ENCODE data around the gene LIPG.
"Not testable (repeated sequence)": the region's sequence is repeated elsewhere in the genome, so short reads cannot be mapped to it uniquely, and the experiment has no call there.

LIPG gene

DNA sequence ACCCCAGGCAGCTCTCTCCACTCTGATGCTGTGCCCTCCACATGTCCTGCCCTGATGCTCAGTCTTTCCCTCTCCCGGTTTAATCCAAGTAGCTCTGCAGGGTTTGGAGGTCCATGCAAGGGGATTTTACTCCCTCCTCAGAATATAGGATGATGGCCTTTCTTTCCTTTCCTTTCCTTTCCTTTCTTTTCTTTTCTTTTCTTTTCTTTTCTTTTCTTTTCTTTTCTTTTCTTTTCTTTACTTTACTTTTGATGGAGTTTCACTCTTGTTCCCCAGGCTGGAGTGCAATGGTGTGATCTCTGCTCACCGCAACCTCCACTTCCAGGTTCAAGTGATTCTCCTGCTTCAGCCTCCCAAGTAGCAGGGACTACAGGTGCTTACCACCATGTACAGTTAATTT lies 17.7 kb downstream of the LIPG start:
- not testable (repeated sequence) for H3K9me3 ChIP-seq (ENCODE audit: insufficient read depth, low read depth, low read length); H3K9ac ChIP-seq (ENCODE audit: low read depth, low read length); H3K4me3 ChIP-seq (ENCODE audit: low read length); H3K27me3 ChIP-seq (ENCODE audit: insufficient read depth, low read length); H3K27ac ChIP-seq (ENCODE audit: low read length); H3K4me1 ChIP-seq (ENCODE audit: insufficient read depth, low read length)
- peaks cover 27% of the 10 kb centered on the region; the same call in 1 of the 2 replicates for H3K36me3 ChIP-seq (ENCODE audit: insufficient read depth, low read depth, low read length)

GRCh38 chr18:49580279-49580678 lies 18.4 kb downstream of the LIPG start:
- peaks cover 1% of the 10 kb centered on the region; the same call in 1 of the 2 replicates for H3K4me1 ChIP-seq (ENCODE audit: insufficient read depth, low read length)
- H3K27me3 ChIP-seq (ENCODE audit: insufficient read depth, low read length), result no peaks in the 10 kb centered on the region; the same call in 1 of the 2 replicates
- peaks cover 20% of the 10 kb centered on the region; the same call in 1 of the 2 replicates for H3K36me3 ChIP-seq (ENCODE audit: insufficient read depth, low read depth, low read length)
- no peaks in the 10 kb centered on the region for H3K9me3 ChIP-seq (ENCODE audit: insufficient read depth, low read depth, low read length)
- H3K27ac ChIP-seq (ENCODE audit: low read length), result no peak overlapping the region
- H3K4me3 ChIP-seq (ENCODE audit: low read length), result no peak overlapping the region
- H3K9ac ChIP-seq (ENCODE audit: low read depth, low read length), result no peak overlapping the region

DNA sequence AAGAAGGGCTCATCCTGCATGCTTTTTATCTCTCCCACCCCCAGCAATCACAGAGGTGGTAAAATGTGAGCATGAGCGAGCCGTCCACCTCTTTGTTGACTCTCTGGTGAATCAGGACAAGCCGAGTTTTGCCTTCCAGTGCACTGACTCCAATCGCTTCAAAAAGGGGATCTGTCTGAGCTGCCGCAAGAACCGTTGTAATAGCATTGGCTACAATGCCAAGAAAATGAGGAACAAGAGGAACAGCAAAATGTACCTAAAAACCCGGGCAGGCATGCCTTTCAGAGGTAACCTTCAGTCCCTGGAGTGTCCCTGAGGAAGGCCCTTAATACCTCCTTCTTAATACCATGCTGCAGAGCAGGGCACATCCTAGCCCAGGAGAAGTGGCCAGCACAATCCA lies 19.5 kb downstream of the LIPG start:
- no peaks in the 10 kb centered on the region; the same call in 1 of the 2 replicates for H3K27me3 ChIP-seq (ENCODE audit: insufficient read depth, low read length)
- H3K9me3 ChIP-seq (ENCODE audit: insufficient read depth, low read depth, low read length), result no peaks in the 10 kb centered on the region
- no peak overlapping the region for H3K27ac ChIP-seq (ENCODE audit: low read length)
- H3K9ac ChIP-seq (ENCODE audit: low read depth, low read length), result no peak overlapping the region
- no peak overlapping the region for H3K4me3 ChIP-seq (ENCODE audit: low read length)
- peaks cover 17% of the 10 kb centered on the region; the same call in 1 of the 2 replicates for H3K36me3 ChIP-seq (ENCODE audit: insufficient read depth, low read depth, low read length)
- H3K4me1 ChIP-seq (ENCODE audit: insufficient read depth, low read length), result peaks cover 10% of the 10 kb centered on the region; the same call in 1 of the 2 replicates

DNA sequence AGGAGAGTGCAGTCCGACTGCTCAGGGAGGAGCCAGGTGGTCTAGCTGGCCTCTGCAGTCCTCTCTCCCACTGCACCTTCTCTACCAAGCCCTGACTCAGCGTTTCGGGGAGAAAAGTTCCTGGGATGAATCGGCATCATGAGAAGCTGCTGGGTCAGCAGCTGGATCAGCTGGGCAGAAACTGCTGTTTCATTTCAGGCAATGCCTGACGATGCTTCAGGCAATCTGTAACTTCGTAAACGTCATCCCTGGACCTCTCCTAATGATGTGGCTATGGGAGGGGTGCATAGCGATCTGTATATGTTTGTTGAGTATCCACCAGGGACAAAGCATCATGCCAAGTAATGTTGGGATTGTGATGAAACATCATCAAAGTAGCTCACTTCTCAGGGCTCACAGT lies 20.7 kb downstream of the LIPG start:
- Histone ChIP-seq H3K9ac (ENCODE audit: low read depth, low read length) (no peak overlapping the region), H3K4me1 (ENCODE audit: insufficient read depth, low read length) (peaks cover 10% of the 10 kb centered on the region; the same call in 1 of the 2 replicates), H3K27ac (ENCODE audit: low read length) (no peak overlapping the region), H3K27me3 (ENCODE audit: insufficient read depth, low read length) (no peaks in the 10 kb centered on the region; the same call in 1 of the 2 replicates), H3K36me3 (ENCODE audit: insufficient read depth, low read depth, low read length) (peaks cover 22% of the 10 kb centered on the region; the same call in 1 of the 2 replicates), H3K4me3 (ENCODE audit: low read length) (no peak overlapping the region), H3K9me3 (ENCODE audit: insufficient read depth, low read depth, low read length) (no peaks in the 10 kb centered on the region)

DNA sequence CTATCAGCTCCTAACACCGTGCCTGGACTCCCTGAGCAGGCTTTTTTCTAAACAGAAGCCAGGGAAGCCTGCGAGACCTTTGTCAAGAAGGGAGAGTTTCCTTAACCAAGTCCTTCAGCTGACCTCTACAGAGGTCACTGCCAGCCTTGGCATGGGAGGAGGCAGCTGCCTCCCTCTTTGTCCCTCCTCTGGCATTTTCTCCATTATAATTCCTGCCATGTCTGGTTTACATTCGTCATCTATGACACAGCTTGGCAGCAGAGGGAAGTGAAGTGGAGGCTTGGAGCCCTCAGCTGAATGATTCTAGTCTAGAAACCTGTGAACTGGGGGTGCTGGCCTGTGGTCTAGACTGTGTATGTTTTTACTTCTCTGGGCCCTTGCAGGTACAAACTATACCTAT lies 22.5 kb downstream of the LIPG start:
- Histone ChIP-seq H3K9ac (ENCODE audit: low read depth, low read length) (no peak overlapping the region), H3K36me3 (ENCODE audit: insufficient read depth, low read depth, low read length) (peaks cover 33% of the 10 kb centered on the region; the same call in 1 of the 2 replicates), H3K27ac (ENCODE audit: low read length) (no peak overlapping the region), H3K4me3 (ENCODE audit: low read length) (no peak overlapping the region), H3K27me3 (ENCODE audit: insufficient read depth, low read length) (no peaks in the 10 kb centered on the region; the same call in 1 of the 2 replicates), H3K9me3 (ENCODE audit: insufficient read depth, low read depth, low read length) (no peaks in the 10 kb centered on the region), H3K4me1 (ENCODE audit: insufficient read depth, low read length) (peaks cover 10% of the 10 kb centered on the region; the same call in 1 of the 2 replicates)

DNA sequence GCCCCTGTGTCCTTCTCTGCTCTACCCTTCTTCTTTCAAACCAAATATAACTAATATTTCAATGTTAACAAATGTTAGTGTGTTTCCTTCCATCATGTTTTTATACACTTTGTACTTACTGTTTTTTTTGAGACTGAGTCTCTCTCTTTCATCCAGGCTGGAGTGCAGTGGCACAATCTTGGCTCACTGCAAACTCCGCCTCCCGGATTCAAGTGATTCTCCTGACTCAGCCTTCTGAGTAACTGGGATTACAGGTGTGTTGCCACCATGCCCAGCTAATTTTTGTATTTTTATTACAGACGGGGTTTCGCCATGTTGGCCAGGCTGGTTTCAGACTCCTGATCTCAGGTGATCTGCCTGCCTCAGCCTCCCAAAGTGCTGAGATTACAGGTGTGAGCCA lies 23.1 kb downstream of the LIPG start:
- H3K27me3 ChIP-seq (ENCODE audit: insufficient read depth, low read length); H3K4me1 ChIP-seq (ENCODE audit: insufficient read depth, low read length); H3K9me3 ChIP-seq (ENCODE audit: insufficient read depth, low read depth, low read length); H3K9ac ChIP-seq (ENCODE audit: low read depth, low read length); H3K4me3 ChIP-seq (ENCODE audit: low read length); H3K27ac ChIP-seq (ENCODE audit: low read length): not testable (repeated sequence)
- peaks cover 34% of the 10 kb centered on the region; the same call in 1 of the 2 replicates for H3K36me3 ChIP-seq (ENCODE audit: insufficient read depth, low read depth, low read length)

GRCh38 chr18:49585781-49586663 lies 24.2 kb downstream of the LIPG start:
- Histone ChIP-seq H3K9me3 (ENCODE audit: insufficient read depth, low read depth, low read length) (no peaks in the 10 kb centered on the region), H3K4me3 (ENCODE audit: low read length) (no peak overlapping the region), H3K36me3 (ENCODE audit: insufficient read depth, low read depth, low read length) (peaks cover 42% of the 10 kb centered on the region; the same call in 1 of the 2 replicates), H3K27me3 (ENCODE audit: insufficient read depth, low read length) (no peaks in the 10 kb centered on the region; the same call in 1 of the 2 replicates), H3K27ac (ENCODE audit: low read length) (no peak overlapping the region), H3K9ac (ENCODE audit: low read depth, low read length) (no peak overlapping the region), H3K4me1 (ENCODE audit: insufficient read depth, low read length) (peaks cover 10% of the 10 kb centered on the region; the same call in 1 of the 2 replicates)

DNA sequence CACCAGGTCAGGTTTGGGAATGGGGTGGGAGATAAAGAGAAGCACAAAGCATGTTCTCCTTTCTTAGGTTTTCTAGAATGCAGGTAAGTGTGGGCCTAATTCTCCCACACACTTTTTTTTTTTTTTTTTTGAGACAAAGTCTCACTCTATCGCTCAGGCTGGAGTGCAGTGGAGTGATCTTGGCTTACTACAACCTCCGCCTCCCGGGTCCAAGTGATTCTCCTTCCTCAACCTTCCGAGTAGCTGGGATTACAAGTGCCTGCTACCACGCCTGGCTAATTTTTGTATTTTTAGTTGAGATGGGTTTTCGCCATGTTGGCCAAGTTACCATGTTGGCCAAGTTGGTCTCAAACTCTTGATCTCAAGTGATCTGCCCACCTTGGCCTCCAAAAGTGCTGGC lies 26.3 kb downstream of the LIPG start:
- Histone ChIP-seq H3K36me3 (ENCODE audit: insufficient read depth, low read depth, low read length) (peaks cover 29% of the 10 kb centered on the region; the same call in 1 of the 2 replicates), H3K27ac (ENCODE audit: low read length) (no peak overlapping the region), H3K4me1 (ENCODE audit: insufficient read depth, low read length) (peaks cover 10% of the 10 kb centered on the region; the same call in 1 of the 2 replicates)

GRCh38 chr18:49588971-49589370 lies 27.1 kb downstream of the LIPG start:
- H3K4me1 ChIP-seq (ENCODE audit: insufficient read depth, low read length), result peaks cover 10% of the 10 kb centered on the region; the same call in 1 of the 2 replicates
- no peak overlapping the region for H3K9ac ChIP-seq (ENCODE audit: low read depth, low read length)
- no peaks in the 10 kb centered on the region for H3K9me3 ChIP-seq (ENCODE audit: insufficient read depth, low read depth, low read length)
- H3K36me3 ChIP-seq (ENCODE audit: insufficient read depth, low read depth, low read length), result peaks cover 24% of the 10 kb centered on the region; the same call in 1 of the 2 replicates
- no peaks in the 10 kb centered on the region; the same call in 1 of the 2 replicates for H3K27me3 ChIP-seq (ENCODE audit: insufficient read depth, low read length)
- H3K27ac ChIP-seq (ENCODE audit: low read length), result no peak overlapping the region
- H3K4me3 ChIP-seq (ENCODE audit: low read length), result no peak overlapping the region

More for the DNA sequence above, 26.3 kb downstream of the LIPG start:
- Histone ChIP-seq H3K9ac (ENCODE audit: low read depth, low read length) (no peak overlapping the region), H3K4me3 (ENCODE audit: low read length) (no peak overlapping the region), H3K27me3 (ENCODE audit: insufficient read depth, low read length) (no peaks in the 10 kb centered on the region; the same call in 1 of the 2 replicates), H3K9me3 (ENCODE audit: insufficient read depth, low read depth, low read length) (no peaks in the 10 kb centered on the region)

GRCh38 chr18:49590608-49591007 lies 28.8 kb downstream of the LIPG start:
- H3K27me3 ChIP-seq (ENCODE audit: insufficient read depth, low read length), result no peaks in the 10 kb centered on the region
- no peak overlapping the region for H3K27ac ChIP-seq (ENCODE audit: low read length)
- no peak overlapping the region for H3K4me3 ChIP-seq (ENCODE audit: low read length)
- H3K9ac ChIP-seq (ENCODE audit: low read depth, low read length), result no peak overlapping the region
- H3K9me3 ChIP-seq (ENCODE audit: insufficient read depth, low read depth, low read length), result no peaks in the 10 kb centered on the region
- H3K36me3 ChIP-seq (ENCODE audit: insufficient read depth, low read depth, low read length), result peaks cover 24% of the 10 kb centered on the region; the same call in 1 of the 2 replicates
- H3K4me1 ChIP-seq (ENCODE audit: insufficient read depth, low read length), result peaks cover 5% of the 10 kb centered on the region; the same call in 1 of the 2 replicates

DNA sequence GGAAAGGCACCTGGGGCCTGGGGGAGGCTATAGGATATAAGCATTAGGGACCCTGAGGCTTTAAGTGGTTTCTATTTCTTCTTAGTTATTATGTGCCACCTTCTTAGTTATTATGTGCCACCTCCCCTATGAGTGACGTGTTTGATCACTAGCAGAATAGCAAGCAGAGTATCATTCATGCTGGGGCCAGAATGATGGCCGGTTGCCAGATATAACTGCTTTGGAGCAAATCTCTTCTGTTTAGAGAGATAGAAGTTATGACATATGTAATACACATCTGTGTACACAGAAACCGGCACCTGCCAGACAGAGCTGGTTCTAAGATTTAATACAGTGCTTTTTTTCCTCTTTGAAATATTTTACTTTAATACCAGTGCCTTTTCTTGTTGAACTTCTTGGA lies 29.4 kb downstream of the LIPG start:
- no peak overlapping the region for H3K4me3 ChIP-seq (ENCODE audit: low read length)

More for the DNA sequence above, 29.4 kb downstream of the LIPG start:
- Histone ChIP-seq H3K4me1 (ENCODE audit: insufficient read depth, low read length) (no peaks in the 10 kb centered on the region), H3K27ac (ENCODE audit: low read length) (no peak overlapping the region), H3K36me3 (ENCODE audit: insufficient read depth, low read depth, low read length) (peaks cover 24% of the 10 kb centered on the region; the same call in 1 of the 2 replicates), H3K27me3 (ENCODE audit: insufficient read depth, low read length) (no peaks in the 10 kb centered on the region), H3K9me3 (ENCODE audit: insufficient read depth, low read depth, low read length) (no peaks in the 10 kb centered on the region), H3K9ac (ENCODE audit: low read depth, low read length) (no peak overlapping the region)
